AG04450 (cell line): ENCODE data around the gene TMEM135. TPM values are rescaled to one million over a fixed set of nuclear protein-coding genes. Genes with fewer than 3 reads are reported as not detected.

Source experiments
- CTCF ChIA-PET: fragments of 300-600, 350-600 bp; formaldehyde crosslinking; extraction: SDS; loops from one replicate; lab custom pipeline; 2022; ENCODE audit warnings: antibody characterized with exemption, inconsistent platforms; lab: Charles Lee
- POLR2A ChIA-PET: fragments of 350-600 bp; formaldehyde crosslinking; extraction: SDS; loops from one replicate; lab custom pipeline; 2021; ENCODE audit warnings: antibody characterized with exemption, inconsistent platforms; lab: Yijun Ruan, JAX
- DNase-seq: peaks from one replicate; pipeline ENCODE4 v3.0.0-alpha.2; 2011; ENCODE audit warnings: low read depth, low spot score
- H3K27ac ChIP-seq: one replicate; pipeline ENCODE4 v1.5.1; 2012; ENCODE audit warnings: low read depth, low read length, control low read depth
- H3K27me3 ChIP-seq: one replicate; pipeline ENCODE4 v1.6.0; 2012; ENCODE audit warnings: low read length; ENCODE audit not compliant: control insufficient read depth, insufficient read depth
- H3K4me3 ChIP-seq: 2 replicates; pipeline ENCODE4 v1.5.1; 2011; ENCODE audit warnings: mild to moderate bottlenecking, low read depth, low read length, control low read depth
- H3K9me3 ChIP-seq: 2 replicates; pipeline ENCODE4 v1.5.1; 2012; ENCODE audit warnings: low read length; ENCODE audit not compliant: control insufficient read depth, insufficient read depth
- CTCF ChIP-seq: IDR thresholded peaks from 2 replicates; pipeline ENCODE4 v1.5.1; 2011; ENCODE audit warnings: low read depth, low read length, control low read depth, inconsistent platforms
- polyA plus RNA-seq: library from polyadenylated mRNA; depleted of rRNA; stranded (reverse); fragments of >200 nt; gene quantifications from 2 replicates; pipeline ENCODE4 v1.2.3, GENCODE V29; 2011

The TMEM135 gene
- polyA plus RNA-seq, 1 experiment, result 12.6 TPM

GRCh38 chr11:87347441-87347840, 309.7 kb downstream of the TMEM135 start:
- CTCF ChIA-PET, result no interaction called here
- Histone ChIP-seq H3K4me3 (no peak overlapping the region), H3K27me3 (peaks cover 2% of the 10 kb centered on the region)

GRCh38 chr11:87347854-87348253, 310.1 kb downstream of the TMEM135 start:
- ChIA-PET CTCF (no interaction called here), POLR2A (no interaction called here)
- no peak overlapping the region for H3K27ac ChIP-seq
- H3K4me3 ChIP-seq, result no peak overlapping the region
- no peaks in the 10 kb centered on the region for H3K9me3 ChIP-seq
- DNase-seq, result no peak
- peaks cover 2% of the 10 kb centered on the region for H3K27me3 ChIP-seq
- no peak for TF ChIP-seq CTCF

More at GRCh38 chr11:87347441-87347840, 309.7 kb downstream of the TMEM135 start:
- Histone ChIP-seq H3K9me3 (no peaks in the 10 kb centered on the region), H3K27ac (no peak overlapping the region)
- POLR2A ChIA-PET, result no interaction called here
- TF ChIP-seq CTCF, result no peak
- DNase-seq, result no peak

GRCh38 chr11:87351676-87352075, 313.9 kb downstream of the TMEM135 start:
- DNase-seq, result no peak
- H3K4me3 ChIP-seq, result no peak overlapping the region
- H3K27me3 ChIP-seq, result peaks cover 2% of the 10 kb centered on the region
- POLR2A ChIA-PET, result no interaction called here
- TF ChIP-seq CTCF, result no peak
- CTCF ChIA-PET, result interaction anchor here (0.7 to 4.7 kb wide), 11 partner anchors 14 to 1201 kb away, joined by 3 to 106 read pairs (median 4); no protein-coding TSS in a partner anchor
- no peaks in the 10 kb centered on the region for H3K9me3 ChIP-seq
- H3K27ac ChIP-seq, result no peak overlapping the region

- H3K27ac ChIP-seq, result no peak overlapping the region
- H3K9me3 ChIP-seq, result no peaks in the 10 kb centered on the region
- H3K4me3 ChIP-seq, result no peak overlapping the region
- ChIA-PET POLR2A (no interaction called here), CTCF (interaction anchor here (0.6 to 4.7 kb wide), 22 partner anchors 14 to 1841 kb away, joined by 3 to 106 read pairs (median 3); no protein-coding TSS in a partner anchor)
- H3K27me3 ChIP-seq, result peaks cover 2% of the 10 kb centered on the region
- DNase-seq, result peak; percentile 32
- peak; percentile 99 for TF ChIP-seq CTCF
Measured at GRCh38 chr11:87352759-87353707, 315.3 kb downstream of the TMEM135 start.
